Middle frontal gyrus (tissue), 1 donor: Measurements from ENCODE around the gene LIN9.
A peak's percentile ranks its signal among the peaks of the same experiment; 100 is the strongest.
"Not testable (repeated sequence)": the region's sequence is repeated elsewhere in the genome, so short reads cannot be mapped to it uniquely, and the experiment has no call there.

ENCODE experiments used
- DNase-seq: peaks from one replicate; pipeline ENCODE4 v3.0.0-alpha.2; 2015; ENCODE audit warnings: low spot score; ENCODE audit errors: extremely low spot score

LIN9 gene

DNA sequence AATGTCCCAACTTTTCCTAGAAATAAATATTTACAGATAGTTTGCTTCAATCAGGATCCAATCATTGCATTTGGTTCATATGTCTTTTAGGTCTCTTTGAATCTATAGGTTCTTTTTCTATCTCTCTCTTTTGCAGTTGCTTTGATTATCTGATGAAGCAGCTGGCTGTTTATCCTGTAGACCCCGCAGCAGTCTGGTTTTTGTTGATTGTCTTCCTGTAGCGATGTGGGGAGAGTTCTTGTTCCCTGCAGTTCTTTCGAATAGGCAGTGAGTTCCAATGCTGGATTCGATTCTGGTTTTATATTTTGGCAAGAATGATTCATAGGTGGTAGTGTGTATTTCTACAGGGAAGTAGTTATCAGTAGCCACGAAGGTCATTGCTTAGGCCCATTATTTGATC is 92.9 kb downstream of the LIN9 start:
- DNase-seq: no peak

DNA sequence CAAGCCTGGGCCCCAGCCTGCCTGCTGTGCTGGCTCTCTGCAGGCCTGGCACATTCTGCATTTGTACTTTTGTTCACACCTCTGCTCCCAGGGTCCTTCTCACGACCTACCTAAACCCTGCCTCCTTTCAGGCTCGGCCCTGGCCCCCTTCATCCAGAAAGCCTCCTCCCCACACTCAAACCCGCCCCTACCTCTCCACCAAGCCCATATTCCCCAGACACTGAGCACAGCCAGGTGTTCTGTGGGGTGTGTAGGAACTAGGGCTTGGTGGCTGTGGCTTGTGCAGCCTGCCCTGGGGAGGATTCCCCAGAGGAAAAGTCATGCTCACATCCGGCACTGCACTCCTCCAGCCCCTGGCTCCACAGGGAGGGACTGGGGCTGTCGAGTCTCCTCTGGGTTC is 93.7 kb downstream of the LIN9 start:
- no peak for DNase-seq

DNA sequence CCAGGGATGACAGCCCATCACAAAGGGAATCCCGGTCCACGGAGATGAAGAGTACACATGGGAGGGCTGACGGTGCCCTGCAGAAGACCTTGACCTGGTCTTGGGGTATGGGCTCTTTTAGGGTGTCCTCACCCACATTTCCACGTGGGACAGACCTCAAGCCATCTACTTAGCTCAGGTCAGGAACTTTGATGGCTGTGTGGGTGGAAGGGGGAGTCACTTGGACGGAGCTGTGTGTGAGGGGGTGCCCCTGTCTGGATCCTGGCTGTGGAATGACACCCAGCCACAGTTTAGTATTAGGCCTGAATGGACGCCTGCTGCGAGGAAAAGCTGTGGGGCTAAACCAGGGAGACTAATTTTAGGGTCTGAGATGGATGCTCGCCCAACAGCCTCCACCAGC is 96.4 kb downstream of the LIN9 start:
- DNase-seq: no peak

DNA sequence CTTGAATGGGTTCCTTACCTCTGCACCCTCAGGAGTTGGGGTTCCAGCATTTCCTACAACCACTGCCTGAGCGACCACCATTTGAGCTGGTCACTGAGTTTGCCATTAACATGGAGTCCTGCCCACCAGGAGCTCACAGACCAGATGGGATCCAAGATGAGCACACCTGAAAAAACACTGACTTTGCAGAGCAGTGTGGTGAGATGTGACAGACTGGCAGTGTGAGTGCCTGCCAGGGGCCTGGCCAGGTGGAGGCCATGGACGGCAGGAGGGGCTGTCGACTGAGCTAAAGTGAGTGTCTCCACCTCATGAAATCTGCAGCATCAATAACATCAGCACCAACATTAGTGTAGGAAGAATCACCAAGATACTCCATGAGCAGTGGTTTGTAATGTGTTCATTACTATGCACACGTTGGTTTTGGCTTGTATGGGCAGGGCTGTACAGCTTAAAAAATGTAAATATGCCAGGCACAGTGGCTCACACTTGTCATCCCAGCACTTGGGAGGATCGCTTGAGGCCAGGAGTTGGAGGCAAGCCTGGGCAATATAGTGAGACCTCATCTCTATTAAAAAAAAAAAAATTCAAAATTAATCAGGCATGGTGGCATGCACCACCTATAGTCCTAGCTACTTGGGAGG is 97.7 kb downstream of the LIN9 start:
- DNase-seq: no peak

DNA sequence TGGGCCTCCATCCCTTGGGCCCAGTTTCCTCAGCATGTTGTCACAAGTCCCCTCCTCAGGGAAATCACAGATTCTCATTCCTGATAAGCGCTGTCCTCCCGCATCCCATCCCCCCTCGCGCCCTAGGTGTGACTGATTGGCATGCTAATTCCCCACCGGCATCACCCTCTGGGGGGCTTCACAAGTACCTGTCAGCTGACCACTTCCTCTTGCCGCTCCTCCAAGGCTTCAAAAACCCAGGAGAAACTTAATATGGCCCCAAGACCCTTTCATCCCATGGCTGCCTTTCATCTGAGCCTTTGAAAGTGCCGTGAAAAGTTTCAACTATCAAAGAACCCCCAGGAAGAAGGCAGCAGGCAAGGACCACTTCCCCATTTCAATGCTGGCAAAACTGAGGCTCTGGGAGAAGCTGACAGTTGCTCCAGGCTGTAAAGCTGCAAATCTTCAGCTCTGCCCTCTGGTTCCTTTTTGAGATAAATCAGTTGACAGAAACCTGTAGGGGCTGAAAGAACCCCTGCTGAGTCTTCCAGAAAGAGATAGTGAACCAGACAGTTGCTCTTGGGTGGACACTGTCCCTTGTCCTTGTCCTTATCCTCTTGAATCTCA is 98.3 kb downstream of the LIN9 start:
- no peak for DNase-seq

DNA sequence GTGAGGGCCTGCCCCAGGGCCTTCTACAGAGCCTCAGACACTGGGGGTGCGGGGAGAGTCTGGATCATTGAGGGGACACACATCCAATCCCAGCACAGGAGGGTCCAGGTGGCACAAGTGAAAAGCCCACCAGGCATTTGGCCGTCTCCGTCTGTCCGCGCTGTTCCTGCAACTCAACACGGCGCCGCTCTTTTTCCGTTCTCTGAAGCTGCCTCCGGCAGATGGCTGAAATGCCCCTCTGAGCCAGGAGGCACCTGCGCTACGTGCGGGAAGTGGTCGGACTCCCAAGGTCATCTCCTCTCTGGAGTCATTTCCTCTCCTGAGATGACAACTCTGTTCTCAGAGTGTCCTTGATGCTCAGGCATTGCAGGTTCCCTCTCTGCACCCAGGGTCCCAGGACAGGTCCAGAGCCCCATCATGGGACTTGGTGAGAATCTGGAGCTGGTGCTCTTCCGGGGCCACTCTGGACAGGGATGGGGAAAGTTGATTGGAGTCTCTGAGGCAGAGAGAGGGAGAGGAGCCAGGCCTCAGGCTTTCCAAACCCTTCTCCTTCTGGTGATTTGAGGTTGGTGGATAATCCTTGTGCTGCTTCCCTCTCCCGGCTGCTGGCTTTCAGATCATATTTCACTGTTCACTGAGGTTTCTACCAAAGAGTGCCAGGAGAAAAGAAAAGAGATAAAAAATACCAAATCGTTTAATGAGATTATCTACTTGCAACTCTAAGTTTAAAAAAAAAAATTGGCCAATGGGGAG is 99.5 kb downstream of the LIN9 start:
- DNase-seq: no peak

DNA sequence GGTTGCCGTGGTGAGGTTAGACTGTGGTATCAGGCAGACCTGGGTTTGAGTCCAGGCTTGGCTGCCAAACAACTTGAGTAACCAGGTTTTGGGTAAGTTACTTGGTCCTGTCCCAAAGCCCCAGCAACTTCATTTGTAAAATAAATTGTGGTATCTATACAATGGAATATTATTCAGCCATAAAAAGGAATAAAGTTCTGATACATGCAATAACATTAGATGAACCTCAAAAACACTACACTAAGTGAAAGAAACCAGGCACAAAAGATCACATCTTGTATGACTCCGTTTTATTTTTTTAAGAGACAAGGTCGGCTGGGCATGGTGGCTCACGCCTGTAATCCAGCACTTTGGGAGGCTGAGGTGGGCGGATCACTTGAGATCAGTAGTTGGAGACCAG is 101.9 kb downstream of the LIN9 start:
- DNase-seq: no peak

DNA sequence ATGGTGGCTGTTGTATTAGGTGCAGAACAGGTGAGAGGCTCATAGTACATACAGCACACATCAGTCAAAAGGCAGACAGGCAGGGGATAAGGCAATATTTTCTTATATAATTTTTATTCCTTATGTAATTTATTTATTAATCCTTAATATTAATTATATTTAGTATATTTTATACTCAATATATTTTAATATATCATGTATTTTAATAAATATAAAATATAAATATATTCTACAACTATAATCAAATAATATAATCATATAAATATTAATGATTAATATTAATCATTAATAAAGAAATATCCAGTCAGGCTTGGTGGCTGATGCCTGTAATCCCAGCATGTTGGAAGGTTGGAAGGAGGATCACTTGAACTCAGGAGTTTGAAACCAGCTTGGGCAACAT is 104.8 kb downstream of the LIN9 start:
- no peak for DNase-seq

DNA sequence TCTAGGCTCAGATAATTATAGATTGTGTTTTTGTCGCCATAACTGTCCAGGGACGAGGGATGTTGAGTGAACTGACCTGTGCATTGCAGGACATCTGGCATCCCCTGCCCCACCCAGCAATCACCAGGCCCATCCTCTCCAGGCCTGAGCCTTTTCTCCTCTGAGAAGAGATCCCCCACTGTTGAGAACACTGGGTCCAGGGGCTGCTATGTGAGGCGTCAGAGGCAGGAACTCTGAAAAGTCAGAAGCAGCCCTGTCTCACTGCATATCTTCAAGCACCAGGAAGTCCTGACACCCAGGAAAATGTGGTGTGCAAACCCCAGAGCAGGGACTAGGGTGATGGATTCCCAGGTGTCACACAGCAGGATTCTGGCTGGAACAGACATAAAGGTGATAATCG is 105.3 kb downstream of the LIN9 start:
- no peak for DNase-seq

DNA sequence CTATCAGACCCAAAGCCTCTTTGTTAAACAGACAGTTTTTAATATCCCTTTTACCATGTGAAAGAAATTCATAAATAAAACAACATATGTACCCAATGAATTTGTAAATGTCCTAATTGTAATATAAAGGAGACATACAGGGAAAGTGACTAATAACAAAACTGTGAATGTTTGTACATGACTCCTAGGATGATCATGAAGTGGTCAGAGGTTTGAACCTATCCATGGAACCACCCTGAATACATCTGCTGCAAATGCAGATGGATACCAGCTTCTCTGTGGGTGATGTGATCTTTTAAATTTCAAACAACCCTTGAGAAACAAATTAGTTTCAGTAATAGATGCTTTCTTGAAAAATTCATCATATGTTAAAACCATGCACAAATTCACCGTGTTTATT is 105.7 kb downstream of the LIN9 start:
- no peak for DNase-seq

DNA sequence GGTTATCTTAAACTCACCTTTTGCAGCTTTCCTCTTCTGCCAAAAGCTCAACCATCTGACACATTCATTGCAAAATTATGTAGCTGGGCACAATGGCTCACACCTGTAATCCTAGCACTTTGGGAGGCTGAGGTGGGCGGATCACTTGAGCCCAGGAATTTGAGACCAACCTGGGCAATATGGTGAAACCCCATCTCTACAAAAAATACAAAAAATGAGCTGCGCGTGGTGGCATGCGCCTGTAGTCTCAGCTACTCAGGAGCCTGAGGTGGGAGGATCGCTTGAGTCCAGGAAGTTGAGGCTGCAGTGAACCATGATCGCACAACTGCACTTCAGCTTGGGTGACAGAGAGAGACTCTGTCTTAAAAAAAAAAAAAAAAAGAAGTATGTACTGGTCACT is 106.3 kb downstream of the LIN9 start:
- DNase-seq: not testable (repeated sequence)

DNA sequence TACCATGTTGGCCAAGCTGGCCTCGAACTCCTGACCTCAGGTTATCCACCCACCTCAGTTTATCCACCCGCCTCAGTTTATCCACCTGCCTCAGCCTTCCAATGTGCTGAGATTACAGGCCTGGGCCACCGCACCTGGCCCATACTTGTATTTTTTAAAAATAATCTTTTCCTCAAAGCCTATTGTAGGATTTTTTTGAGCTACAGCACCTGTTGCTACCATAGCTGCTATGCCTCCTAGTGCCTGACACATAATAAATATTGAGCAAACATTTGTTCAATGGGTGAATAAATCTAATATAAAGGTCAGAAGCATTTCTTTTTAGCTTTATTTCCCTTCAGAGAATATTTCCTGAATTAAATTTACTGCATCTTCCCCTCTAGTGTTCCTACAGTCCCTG is 106.7 kb downstream of the LIN9 start:
- DNase-seq: no peak

DNA sequence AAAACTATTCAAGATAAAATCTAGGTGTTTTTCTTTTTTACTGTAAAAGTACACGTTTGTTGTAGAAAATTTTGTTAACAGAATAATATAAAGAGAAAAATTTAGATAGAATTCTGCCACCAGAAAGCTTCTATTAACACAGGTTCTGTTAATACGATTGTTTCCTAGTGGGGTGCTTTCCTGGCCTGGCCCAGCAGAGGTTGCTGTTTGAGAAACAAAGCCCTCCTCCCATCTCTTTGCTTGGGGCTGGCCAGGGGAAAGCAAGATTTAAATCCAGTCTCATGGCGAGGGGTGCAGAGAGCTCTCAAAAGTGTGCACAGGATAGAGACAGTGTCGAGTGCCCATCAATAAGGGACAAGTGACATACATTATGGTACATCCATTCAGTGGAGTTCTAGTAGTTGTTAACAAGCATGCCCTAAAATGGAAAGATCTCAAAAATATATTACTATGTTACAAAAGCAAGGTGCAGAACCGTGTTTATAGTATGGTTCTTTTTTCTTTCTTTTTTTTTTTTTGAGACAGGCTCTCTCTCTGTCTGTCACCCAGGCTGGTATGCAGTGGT is 107.9 kb downstream of the LIN9 start:
- no peak for DNase-seq

DNA sequence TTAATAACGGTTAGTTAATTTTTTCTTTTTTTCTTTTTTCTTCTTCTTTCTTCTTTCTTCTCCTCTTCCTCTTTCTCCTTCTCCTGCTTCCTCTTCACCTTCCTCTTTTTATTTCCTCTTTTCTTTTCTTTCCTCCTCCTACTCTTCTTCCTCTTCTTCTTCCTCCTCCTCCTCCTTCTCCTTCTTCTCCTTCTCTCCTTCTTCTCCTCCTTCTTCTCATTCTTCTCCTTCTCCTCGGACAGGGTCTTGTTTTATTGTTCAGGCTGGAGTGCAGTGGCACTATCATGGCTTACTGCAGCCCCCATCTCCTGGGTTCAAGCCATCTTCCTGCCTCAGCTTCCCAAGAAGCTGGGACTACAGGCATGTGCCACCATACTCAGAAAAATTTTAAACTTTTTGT is 109.0 kb downstream of the LIN9 start:
- DNase-seq: no peak

DNA sequence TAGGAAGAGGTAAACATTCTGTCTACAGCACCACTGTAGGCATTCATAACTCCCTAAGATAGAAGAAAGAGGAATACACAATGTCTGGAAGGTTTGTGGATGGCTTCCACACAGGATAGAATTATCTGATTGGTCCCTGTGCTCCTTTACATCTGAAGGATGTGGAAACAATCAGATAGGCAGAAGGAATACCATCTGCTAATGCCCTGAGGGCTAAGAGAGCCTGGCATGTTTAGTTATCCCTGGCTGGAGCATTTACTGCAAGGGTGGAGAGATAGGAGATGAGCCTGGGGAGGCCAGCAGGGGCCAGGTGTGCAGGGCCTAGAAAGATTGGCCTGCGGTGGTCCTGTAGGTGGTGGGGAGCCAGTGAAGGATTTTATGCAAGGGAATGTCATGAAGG is 113.8 kb downstream of the LIN9 start:
- DNase-seq: no peak

DNA sequence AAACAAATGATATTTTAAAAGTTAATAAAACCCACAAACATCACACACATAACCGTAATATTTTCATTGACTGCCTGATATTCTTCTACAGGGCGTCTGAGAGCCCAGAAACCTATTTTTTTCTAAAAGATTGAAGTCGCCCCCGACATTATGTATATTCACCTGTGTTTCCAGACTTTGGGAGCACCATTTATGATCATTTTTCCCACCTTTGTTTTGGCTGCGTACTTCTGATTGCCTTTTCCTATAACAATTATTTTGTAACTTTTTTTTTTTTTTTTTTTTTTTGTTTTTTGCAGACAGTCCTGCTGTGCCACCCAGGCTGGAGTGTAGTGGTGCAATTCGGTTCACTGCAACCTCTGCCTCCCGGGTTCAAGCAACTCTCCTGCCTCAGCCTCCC is 121.6 kb downstream of the LIN9 start:
- DNase-seq: no peak

DNA sequence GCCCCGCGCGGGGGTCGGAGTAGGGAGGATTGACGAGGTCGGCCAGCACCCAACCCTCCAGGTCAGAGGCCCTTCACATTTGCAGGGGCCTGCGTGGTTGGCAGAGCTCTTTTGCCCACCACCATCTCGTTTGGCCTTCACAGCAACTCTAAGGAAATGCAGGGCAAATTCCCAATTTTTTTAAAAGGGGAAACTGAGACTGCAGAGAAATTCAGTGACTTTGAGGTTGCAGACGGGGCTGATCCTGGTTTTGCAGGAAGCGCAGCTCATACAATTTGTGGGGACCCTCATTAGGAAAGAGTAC is 122.0 kb downstream of the LIN9 start:
- no peak for DNase-seq

DNA sequence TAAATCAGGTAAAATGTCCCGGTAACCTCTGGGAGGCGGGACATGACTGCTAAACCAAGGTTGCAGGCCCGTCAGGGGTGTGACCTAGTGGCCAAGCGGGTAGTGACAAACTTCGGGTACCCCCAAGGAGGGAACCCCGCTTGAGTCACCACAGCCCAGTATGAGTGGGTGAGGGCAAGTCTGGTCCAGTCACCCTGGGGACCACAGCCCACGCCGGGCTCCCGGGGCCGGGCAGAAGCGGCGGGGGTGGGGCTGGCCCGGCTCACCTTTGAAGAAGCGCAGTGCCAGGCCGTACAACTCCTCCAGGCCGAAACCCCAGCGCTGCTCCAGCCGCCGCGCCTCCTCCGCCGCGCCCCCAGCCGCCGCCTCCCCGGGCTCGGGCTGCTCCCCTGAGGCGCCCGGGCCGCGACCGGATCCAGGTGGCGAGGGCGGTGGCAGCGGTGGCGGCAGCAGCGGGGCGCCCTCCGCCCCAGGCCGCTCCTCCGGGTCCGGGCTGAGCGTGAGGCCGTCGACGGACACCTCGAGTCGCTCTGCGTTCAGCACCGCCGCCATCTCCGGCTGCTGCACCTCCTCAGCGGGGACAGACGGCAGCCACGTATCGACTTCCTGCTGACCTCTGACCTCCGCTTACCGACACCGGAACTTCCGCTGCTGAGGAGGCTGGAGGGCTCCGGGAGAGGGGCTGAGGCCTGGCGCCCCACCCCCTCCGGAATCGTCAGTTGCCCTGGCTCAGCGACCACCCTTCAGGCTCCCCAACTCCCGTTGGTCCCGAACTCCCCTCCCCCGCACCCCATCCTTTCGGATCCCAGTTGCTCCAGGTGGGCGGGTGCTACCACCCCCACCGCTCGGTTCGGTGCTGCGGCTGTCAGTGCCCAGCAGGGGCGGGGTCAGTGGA is 122.6 kb downstream of the LIN9 start, which contains the start of gene ACBD3:
Gene ACBD3, minus strand, starts transcription at position 618 of the 895 bp plus-strand sequence. Its CDS starts 66 bp downstream, at position 552.
- DNase-seq: peak; percentile 88

DNA sequence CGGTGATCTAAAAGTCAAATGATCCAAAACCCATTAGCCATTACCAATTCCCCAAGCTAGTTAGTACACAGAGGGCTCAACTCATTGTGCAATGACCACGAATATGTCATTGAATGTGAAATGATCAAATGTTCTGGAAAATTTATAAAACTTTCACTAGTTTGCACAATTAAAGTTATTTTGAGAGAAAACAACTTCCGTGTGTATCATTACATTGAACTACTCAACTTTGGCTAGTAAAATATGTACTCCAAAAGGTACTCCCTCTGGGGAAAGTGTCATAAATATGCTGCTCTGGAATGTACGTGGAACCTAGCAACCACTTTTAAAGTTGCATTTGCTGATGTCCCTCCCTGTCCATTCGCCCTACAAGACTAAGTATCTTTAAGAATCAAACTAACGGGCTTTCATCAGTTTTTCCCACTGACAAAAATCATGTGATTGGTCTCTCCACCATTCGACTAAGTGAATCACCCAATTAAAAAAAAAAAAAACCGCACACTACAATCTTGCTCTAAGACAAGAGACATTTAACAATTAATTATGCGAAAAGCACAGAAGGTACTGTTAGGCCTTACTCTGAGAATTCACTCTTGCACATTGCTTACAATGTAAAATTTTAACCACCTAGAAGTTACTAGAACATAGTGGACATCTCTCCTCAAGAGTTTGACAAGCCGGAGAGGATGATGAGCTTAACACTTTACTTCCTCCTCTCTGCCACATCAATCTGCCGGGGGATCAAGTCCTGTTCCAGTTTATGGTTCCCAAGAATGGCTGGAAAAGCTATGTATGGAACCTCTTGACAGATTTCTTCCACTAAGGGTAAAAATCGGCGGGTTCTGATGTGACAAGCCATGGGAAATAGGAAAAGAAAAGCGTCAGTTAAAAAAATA is 123.6 kb downstream of the LIN9 start:
- no peak for DNase-seq

DNA sequence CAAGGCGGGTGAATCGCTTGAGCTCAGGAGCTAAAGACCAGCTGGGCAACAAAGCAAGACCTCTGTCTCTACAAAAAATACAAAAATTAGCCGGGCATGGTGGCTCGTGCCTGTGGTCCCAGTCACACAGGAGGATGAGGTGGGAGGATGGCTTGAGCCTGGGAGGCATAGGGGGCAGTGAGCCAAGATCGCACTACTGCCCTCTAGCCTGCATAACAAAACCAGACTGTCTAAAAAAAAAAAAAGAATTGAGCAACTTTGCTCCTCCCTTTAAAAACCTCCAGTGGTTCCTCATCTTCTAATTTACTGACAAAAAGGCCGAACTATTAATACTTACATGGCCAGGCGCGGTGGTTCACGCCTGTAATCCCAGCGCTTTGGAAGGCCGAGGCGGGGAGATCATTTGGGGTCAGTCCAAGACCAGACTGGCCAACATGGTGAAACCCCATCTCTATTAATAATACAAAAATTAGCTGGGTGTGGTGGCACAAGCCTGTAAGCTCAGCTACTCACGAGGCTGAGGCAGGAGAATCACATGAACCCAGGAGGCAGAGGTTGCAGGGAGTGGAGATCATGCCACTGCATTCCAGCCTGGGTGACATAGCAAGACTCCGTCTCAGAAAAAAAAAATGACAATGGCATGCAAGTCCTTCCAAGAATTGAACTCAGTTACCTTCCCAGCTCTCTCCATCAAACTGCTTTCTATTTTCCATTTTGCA is 126.8 kb downstream of the LIN9 start:
- no peak for DNase-seq
